HG02970 (cell line): ENCODE measurements around the gene POLR2E.
"Not testable (repeated sequence)": the region's sequence is repeated elsewhere in the genome, so short reads cannot be mapped to it uniquely, and the experiment has no call there.

ENCODE experiments used
- ATAC-seq: cut with Tn5 transposase; IDR thresholded peaks from one replicate; pipeline ENCODE4 v1.9.1; 2021; ENCODE audit warnings: mild to moderate bottlenecking, moderate library complexity, moderate number of reproducible peaks; ENCODE audit not compliant: unreplicated experiment, low FRiP score

The POLR2E gene

DNA sequence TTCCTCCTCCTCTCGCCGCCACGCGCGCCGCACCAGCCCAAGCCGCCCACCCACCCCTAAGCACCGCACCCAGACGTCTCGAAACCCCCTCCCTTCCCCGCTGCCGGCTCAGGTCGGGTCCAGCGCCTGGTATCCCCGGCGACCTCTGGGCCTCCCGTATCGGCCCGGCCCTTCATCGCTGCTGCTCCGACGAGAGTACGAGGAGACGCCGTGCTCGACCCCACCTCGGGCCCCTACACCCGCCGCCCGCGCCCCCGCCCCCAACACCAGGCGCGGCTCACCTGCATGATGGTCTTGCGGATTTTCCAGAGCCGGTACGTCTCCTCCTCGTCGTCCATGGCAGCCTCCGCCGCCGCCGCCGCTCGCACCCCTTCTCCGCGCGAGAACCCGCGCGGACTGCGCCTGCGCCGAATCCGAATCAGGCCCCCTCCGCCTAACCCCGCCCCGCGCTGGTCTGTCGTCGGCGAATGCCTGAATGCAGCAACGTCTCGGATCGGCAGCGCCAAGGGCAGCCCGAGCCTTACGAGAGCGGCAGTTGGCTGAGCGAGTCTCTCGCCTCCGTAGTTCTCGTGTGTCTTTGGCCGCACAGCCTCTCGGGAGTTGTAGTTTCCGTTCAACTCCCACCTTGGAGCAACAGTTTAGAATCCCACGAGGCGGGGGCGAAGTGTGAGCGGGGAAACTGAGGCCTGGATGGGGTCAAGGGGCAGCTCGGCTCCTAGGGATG is at the start of gene POLR2E:
TSS of gene POLR2E (minus strand) at position 398 of the 724 bp plus-strand sequence. CDS start at position 338, 60 bp downstream.
- peak; percentile 88 for ATAC-seq

DNA sequence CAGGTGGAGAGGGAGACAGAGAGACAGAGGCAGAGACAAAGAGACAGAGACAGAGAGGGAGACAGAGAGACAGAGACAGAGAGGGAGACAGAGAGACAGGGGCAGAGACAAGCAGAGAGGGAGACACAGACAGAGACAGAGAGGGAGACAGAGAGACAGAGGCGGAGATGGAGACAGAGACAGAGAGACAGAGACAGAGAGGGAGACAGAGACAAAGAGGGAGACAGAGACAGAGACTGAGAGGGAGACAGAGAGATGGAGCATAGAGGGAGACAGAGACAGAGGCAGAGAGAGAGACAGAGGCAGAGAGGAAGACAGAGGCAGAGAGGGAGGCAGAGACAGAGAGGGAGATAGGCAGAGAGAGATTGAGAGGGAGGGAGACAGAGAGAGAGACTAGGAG is 49.6 kb upstream of the POLR2E start:
- ATAC-seq = no peak

DNA sequence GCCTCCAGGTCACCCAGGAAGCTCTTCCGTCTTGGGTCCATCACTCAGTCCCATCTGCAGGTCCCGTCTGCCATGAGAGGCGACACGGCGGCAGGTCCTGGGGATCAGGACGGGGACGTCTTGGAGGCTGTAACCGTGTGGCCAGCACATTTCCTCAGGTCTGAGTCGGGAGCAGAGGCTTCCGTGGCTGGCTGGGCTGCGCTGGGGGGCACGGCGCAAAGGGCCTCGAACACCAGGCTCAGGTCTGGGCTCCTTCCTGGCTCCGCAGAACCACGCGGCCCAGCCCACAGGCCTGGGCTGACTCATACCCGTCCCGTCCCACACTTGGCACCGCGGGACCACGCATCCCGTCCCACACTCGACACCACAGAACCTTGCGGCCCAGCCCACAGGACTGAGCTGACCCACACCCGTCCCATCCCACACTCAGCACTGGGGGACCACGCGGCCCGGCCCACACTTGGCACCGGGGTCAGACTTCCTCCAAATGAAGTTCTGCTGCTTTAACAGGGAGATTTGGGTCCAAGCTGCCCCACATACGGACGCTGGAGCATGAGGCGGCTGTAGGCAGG is 48.7 kb upstream of the POLR2E start:
- ATAC-seq = no peak

DNA sequence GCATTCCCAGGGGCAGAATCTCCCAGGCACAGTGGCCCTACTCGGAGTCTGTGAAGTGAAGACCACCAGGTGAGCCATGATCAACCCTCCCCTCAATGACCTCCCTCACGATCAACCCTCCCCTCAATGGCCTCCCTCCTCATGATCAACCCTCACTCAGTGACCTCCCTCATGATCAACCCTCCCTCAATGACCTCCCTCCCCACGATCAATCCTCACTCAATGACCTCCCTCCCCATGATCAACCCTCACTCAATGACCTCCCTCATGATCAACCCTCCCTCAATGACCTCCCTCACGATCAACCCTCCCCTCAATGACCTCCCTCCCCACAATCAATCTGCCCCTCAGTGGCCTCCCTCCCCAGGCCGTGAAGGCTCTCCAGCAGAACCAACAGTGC is 46.8 kb upstream of the POLR2E start:
- no peak for ATAC-seq

DNA sequence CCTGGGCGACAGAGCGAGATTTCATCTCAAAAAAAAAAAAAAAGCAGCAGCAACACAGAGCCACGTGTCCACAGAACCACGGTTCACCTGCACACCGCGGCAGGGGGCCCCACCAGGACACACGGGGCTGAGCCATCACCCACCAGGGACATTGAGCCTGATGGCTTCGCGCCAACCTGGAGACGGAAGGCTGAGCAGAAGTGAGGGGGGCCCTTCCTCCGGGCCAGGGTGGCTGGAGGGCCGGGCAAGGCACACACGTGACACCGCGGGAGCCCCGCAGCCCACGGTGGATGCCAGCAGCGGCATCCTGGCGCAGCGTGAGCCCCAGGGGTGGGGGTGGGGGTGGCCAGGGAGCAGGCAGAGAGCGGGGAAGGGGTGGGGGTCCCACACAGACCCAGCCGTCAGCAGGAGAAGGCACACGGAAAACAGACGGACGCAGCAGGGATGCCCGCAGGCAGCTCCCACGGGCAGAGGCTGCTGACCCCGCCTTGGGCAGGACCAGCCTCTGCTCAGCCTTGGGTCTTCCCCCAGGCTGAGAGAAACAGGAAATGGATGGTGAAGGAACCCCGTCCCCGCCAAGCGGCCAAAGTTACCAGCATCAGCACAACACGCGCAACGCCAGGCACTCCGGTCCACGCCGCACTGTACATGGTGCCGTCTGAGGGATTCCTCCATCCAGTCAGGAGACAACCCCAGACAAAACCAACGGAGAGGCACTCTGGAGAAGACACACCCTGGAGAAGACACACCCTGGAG is 45.3 kb upstream of the POLR2E start:
- ATAC-seq = no peak

DNA sequence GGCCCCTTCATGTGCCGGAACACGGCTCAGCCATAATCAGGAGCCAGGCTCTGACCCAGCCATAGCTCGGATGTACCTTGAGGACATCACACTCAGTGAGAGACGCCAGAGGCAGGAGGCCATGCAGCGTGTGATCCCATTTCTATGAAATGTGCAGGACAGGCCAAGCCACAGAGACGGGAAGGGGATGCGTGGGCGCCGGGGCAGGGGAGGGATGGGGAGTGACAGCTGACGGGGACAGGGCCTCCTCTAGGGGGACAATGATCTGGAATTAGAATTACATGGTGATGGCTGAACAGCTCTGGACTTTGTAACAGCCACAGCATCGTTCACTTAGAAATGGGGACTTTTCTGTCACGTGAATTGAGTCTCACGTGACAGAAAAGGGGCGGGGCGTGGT is 44.0 kb upstream of the POLR2E start:
- no peak for ATAC-seq

DNA sequence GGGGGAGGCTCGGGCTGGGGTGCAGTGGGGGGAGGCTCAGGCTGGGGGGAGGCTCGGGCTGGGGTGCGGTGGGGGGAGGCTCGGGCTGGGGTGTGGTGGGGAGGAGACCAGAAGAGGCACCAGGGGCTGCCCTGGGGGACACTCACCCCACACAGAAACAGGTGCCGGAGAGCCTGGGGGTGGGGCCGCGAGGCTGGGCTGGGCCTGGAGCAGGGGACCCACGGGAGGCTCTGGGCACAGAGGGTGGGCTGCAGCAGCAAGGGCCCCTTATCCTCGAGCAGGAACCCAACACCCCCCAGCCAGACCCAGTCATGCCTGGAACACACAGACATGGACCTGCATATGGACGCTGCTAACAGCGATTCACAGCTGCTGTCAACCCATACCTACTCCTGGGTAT is 42.9 kb upstream of the POLR2E start:
- no peak for ATAC-seq

DNA sequence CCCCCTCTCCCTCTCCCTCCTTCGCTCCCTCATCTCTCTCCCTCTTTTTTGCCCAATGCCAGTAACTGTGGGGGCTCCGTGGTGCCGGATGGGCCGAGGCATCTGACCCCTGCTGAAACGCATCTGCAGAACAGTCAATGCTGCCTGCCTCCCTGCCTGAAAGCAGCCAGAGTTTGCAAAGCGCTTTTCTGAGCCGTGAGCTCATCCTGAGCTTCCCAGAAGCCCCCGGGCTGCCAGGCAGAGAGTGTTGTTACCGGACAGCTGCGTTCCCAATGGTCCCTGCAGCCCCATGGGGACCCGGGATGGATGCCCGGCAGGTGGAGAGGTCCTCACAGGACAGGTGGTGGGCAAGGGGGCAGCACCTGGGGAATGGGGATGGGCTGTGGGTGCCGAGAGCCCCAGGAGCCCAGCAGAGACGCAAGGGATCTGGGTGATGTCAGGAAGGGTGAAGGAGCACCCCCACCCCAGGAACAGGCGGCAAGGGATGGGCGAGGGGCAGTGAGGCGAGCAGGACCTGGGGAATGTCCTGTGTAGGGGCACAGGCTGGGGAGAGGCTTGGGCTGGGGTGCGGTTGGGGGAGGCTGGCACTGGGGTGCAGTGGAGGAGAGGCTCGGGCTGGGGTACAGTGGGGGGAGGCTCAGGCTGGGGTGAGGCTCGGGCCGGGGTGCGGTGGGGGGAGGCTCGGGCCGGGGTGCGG is 41.6 kb upstream of the POLR2E start:
- ATAC-seq = no peak

DNA sequence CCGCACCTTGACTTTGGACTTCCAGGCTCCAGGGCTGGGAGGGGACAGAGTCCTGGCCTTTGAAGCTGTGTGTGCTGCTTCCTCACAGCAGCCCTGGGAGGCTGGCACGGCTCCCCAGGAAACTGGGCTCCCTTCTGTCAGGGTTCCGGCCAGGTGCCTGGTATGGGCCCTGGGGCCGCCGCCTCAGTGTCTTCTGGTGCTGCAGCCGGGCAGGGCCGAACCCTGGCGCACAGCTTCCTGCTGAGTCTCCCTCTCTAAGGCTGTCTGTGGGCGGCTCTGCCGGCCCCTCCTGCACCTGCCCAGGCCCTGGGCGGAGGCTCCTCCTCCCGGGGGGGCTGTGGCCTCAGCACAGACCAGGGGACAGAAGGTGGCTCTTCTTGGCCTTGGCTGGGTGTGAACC is 41.0 kb upstream of the POLR2E start:
- no peak for ATAC-seq

DNA sequence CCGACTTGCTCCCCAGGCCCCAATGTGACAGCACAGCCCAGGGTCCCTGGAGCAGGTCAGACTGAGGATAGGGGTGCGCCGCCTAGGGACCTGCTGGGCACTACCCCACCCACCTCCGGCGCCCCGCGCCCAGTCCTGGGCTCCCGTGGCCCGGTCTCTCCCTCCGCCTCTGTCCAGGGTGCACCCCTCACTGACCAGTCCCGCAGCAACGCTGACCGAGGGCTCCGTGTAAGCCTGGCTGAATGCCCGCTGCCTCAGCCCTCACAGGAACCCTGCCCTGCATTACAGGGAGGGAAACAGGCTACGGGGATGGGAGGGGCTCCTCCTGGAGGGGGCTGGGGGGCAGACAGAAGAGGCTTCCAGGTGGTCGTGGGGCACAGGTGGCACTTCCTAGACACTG is 40.3 kb upstream of the POLR2E start:
- no peak for ATAC-seq

DNA sequence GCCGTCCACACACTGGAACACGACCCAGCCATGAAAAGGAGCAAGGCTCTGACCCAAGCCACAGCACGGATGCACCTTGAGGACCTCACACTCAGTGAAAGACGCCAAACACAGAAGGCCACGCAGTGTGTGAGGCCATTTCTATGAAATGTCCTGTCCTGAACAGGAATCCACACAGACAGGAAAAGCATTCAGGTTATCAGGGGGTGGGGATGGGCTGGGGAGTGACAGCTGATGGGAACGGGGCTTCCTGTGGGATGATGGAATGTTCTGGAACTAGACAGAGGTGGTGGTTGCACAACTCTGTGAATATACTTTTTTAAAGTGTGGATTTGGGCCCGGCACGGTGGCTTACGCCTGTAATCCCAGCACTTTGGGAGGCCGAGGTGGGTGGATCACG is 39.3 kb upstream of the POLR2E start:
- ATAC-seq = no peak

DNA sequence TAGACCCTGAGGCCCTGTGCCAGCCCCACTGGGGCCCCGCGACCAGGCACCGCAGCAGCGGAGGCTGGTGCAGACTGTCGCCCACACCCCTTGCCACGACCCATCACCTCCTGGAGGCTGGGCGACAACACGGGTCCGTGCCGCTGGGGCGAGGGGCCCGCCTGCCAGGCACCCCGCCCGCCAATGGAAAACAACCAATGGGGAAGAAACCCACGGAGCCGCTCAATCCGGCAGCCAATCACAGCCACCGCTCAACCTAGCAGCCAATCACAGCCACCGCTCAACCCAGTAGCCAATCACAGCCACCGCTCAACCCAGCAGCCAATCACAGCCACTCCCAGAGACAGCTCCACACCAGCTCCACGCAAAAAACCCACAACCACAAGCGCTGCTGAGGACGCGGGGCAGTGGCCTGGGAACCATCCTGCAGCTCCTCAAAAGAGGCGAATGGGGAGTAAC is 38.3 kb upstream of the POLR2E start:
- ATAC-seq = peak; percentile 28

DNA sequence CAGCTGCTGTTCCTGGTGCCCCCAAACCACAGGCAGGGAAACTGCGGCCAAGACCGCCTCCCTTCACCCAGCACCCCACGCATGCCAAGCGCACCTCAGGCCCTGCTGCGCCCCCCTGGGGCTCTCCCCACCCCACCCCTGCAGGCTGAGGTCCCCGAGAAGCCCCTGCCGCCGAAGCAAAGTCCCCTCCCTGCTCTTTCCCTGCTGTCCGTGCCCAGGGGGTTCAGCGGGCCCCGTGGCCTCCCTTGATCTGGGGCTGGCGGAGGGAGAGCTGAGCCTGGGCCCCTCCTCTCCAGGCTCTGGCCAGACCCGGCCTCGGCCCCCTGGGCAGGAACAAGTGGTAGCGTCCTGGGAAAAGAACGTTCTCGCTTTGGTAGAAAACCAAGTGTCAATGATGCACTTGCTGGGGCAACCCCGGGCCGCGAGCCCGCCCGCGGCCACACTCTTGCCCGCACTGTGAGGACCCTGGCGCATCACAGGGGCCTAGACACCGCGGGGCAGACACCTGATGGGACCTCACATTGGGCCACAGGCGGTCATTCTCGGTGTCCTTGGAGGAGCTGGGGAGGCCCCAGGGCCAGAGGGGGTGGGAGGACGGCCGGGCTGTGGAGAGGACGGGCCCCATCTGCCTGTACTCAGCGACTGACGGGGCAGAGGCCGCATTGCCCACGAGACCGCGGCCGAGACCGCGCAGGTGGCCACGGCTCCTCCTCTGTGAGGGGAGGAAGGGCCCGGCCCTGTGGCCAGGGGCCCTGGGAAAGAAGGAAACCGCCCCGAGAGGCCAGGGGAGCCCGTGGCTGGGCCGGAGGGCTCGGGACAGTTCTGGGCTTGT is 37.6 kb upstream of the POLR2E start:
- peak; percentile 4 for ATAC-seq

DNA sequence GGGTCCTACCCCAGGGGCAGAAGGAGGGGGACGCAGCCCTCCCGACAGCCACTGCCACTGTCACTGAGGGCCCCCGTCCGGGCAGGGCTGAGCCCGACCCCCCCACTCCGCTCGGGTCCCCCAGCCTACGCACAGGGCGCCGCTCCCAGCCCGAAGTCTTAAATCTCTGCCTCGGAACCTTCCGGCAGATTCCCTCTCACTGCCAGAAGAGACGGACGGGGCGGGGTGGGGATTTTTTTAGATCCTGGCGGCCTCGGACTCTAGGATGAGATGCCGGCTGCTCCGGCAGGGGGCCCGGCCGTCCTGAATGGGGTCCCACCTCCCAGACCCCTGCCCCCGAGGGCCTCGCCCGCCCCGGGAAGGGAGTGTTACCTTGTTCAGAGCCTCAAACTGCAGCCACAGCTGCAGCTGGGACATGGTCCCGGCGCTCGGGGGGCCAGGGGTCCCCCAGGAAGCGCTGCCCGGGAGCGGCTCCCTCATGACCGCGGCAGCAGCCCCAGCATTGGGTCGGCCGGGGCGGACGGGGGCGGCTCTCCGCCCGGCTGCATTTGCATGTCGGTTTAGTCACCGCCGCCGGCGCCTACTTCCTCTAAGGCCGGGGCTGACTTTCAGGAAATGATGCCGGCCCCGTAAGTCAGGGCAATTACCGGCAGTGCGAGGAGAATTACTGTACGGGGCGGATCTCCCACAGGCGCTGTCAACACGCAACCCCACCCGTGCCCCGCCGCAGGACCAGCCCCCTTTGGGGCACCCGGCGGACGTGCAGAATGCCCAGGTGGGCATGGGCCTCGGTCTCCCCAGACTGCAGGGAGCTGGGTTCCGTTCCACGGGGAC is 36.8 kb upstream of the POLR2E start:
- peak; percentile 42 for ATAC-seq

DNA sequence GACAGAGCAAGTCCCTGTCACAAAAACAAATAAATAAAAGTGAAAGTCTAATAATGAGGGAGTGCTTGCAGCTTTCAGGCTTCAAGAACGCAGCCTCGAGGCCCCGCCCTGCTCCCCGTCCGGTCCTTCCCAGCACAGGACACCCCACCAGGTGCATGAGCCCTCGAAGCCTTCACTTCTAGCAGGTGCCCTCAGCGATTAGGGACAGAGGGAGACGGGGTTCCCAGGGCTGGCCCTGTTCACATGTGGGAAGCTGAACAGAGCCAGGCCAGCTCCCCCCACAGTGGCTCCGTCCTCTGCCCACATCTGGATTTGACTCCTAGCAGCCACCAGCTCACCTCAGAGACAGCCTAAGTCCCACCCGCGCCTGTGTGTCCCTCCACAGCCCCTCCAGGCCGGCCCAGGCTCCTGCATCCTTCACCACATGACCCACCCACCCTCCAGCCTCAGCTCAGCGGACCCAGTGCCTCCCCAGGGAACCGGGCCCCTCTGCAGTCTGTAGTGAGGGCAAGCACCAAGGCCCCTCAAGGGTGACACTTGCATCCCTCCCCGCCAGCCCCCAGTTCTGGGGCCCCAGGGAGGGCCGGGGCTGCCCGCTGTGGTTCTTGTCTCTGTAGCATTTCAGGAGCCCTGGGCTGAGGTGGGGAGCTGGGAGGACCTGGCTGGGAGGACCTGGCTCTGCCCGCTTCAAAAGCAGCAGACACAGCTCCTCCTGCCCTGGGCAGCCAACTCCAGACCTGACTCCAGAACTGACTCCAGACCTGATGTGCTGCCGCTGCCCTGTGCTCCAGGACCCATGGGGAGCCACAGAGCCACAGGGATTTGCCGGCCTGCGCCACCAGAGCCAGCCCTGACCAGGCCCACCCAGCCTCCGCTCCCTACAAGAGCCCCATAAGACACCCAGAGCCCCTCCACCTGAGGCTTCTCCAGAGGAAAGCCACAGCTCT is 35.9 kb upstream of the POLR2E start:
- no peak for ATAC-seq

DNA sequence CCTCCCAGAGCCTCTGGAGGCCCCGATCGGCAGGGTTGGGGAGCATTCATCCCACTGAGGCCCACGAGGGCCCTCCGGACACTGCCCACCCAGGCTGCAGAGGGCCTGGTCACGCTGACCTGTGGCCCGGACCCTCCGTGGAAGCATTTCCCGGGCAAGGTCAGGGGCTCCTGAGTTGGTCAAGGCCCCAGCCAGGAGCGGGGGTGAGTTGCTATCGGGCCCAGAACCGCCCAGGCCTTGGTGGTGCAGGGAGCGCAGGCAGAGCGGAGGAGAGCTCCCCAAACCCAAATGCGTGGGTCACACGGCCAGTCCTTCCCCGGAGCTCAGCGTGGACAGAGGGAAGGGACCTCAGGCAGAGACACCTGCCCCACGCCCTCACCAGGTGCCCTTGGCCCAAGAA is 34.4 kb upstream of the POLR2E start:
- ATAC-seq = no peak

DNA sequence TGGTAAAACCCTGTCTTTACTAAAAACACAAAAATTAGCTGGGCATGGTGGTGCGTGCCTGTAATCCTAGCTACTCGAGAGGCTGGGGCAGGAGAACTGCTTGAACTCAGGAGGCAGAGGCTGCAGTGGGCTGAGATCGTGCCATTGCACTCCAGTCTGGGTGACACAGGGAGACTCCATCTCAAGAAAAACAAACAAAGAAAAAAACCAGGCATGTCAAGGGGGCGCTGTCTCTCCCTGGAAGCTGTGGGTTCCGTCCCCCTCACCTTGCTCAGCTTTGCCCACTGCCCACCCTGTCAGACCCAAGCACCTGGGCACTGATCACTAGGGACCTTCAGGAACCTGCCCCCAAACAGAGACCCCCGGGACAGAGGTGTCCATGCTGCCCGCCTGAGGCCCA is 33.9 kb upstream of the POLR2E start:
- ATAC-seq = not testable (repeated sequence)

DNA sequence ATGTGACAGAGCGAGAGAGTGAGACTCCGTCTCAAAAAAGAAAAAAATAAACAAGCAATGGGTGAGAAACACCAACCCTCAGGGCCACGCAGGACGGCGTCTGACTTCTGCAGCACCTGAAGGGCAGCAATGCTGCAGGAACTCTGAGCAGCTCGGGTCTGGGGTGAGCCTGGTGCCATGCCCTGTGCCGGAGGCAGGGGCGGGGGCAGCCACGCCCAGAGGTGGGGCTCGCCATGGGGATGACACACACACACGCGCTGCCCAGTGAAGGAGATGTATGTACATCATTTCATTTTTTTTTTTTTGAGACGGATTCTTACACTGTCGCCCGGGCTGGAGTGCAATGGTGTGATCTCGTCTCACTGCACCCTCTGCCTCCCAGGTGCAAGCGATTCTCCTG is 32.9 kb upstream of the POLR2E start:
- no peak for ATAC-seq
